GM20431 (cell line): ENCODE measurements around the gene FBXL19.
"Not testable (repeated sequence)": the region's sequence is repeated elsewhere in the genome, so short reads cannot be mapped to it uniquely, and the experiment has no call there.

ENCODE experiments used
- in situ Hi-C: fragments of 300-500 bp; cut with MseI, MboI; formaldehyde crosslinking; loops from one replicate; pipeline ENCODE4 v1.15.0; 2020; ENCODE audit warnings: low sequenced_read_pairs; ENCODE audit not compliant: unreplicated experiment

Gene FBXL19

GRCh38 chr16:30921459-30921747 lies 2.0 kb upstream of the FBXL19 start:
- in situ Hi-C loops = no loop called here

GRCh38 chr16:30921748-30922419 lies 1.5 kb upstream of the FBXL19 start:
- in situ Hi-C loops = no loop called here

GRCh38 chr16:30922420-30922959 lies 882 bp upstream of the FBXL19 start:
- in situ Hi-C loops = no loop called here

DNA sequence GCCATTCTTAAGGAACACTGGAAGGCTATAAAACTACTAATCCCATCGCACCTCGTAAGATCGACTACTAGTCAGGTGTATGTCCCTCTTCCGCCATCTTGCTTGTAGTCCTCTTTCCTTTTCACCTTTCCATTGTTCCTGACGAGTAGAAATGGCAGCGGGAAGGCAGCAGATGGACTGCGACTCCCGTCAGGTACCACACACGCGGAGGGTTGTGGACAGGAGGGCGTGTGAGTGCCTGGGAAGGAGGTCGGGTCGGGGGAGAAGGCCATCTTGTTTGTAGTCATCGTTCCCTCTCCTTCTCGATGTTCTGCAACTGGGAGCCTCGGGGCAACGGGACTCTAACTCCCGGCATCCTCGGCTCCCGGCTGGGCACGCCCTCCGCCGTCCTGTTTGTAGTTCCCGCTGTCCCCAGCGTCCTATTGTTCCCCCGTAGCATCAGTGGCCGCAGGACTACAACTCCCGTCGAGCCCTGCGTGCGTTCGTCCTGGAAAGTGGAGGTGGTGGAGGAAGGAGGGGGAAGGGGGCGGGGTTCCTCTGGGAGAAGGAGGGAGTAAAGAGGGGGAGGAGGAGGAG lies 324 bp upstream of the FBXL19 start:
- in situ Hi-C loops = no loop called here

DNA sequence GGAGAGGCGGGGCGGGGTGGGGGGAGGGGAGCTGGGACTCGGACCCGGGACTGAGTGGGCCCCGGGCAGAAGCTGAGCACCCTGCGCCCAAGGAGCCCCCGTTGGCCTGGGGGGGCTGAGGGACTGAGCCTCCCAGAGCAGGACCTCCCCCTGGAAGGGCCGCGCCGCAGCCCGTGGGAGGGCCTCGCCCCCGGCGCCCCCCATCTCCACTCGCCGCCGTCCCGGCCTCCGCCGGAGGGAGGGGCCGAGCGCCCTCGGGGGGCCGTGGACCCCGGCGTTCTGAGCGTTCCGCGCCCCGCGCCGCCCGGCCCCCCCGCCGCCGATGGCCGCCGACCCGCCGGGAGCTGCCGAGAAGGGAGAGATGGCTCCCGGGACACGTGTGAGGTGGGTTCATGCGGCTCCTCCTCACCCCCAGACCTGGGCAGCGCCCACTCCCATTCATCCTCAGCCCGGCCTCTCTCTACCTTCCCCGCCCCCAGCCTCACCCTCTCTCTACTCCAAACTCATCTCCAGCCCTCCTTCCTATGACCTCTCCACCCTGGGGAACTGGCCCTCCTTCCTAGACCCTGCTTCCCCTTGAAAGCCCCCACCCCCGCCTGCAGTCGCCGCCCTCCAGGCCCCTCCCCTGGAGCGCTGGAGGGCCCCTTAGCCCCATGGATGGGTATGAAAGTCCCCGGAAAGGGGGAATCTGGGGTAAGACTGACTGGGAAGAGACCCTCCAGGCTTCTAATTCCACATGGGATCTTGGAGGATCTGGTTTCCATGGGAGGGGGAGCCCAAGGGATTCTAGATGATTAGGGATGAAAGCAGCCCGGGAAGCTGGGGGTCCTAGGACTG lies 922 bp downstream of the FBXL19 start:
- in situ Hi-C loops = no loop called here

DNA sequence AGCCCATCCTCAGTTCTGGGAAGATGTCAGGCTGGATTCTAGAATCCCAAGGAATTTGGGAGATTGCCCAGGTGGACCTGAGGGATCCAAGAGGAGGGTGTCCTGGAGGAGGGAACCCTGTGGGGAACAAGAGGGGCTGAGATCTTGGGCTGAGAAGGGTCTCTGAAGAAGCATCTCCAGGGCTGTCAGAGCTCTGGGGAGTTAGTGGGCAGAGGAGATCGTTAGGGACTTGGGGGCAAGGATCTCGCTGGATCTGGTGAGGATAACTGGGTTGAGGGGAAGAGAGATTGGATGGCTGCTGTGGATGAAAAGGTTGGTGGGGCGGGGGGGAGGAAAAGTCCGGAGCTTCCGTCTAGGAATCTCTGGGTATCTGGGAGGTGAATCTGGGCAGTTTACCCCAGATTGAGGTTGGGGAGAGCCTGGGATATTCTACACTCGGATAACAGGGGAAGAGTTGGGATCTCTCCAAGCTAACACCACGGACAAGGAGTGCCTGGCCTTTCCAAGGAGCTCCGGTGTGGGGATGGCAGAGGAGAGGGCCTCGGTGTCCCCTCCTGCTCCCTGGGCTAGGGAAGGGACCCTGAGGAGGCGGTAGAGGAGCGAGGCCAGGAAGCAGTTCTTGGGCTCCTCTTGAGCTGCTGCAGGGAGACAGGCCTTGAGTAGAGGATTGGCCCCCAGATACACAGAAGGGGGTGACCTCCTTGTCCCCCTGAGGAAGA lies 1.7 kb downstream of the FBXL19 start:
- in situ Hi-C loops = no loop called here

GRCh38 chr16:30925632-30925987 lies 2.2 kb downstream of the FBXL19 start:
- in situ Hi-C loops = no loop called here

DNA sequence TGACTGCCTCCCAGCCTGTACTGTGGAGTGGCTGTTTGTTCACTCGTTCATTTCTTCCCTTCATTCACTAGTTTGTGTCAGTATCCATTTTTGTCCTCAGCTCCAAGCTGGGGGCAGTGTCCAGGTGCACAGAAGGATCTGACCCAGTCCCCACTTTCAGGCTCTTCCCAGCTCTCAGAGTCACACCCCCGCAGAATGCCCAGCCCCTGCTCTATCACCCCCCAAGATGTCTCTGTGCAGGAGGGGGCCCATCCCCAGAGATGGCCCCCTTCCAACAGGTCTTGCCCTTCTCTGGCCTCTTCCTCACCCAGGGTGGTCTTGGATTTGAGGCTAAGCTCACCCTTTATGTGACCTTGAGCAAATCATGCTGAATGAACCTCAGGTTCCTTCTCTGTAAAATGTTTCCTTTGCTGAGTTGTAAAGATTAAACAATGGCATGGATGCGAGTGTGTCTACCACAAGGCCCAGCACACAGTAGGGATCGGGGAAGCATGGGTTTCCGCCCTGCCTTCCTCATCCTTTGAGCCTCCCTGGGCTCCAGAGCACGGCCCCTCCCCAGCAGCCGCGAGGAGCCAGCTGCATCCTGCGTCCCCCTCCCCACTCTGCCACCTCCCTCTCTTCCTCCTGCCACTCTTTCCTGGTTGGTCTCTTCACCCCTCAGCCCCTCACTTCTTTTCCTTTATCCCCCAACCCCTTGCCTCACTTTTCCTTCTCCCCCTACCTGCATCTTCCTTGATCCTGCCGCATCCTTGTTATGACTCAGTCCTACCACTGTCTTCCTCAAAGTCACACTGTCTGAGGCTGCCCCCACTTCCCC lies 2.8 kb downstream of the FBXL19 start:
- in situ Hi-C loops = no loop called here

GRCh38 chr16:30926937-30927788 lies 3.8 kb downstream of the FBXL19 start:
- in situ Hi-C loops = no loop called here

GRCh38 chr16:30927789-30928378 lies 4.5 kb downstream of the FBXL19 start:
- in situ Hi-C loops = no loop called here

- in situ Hi-C loops = no loop called here
These were observed 5.0 kb downstream of the FBXL19 start for GRCh38 chr16:30928390-30928789.

DNA sequence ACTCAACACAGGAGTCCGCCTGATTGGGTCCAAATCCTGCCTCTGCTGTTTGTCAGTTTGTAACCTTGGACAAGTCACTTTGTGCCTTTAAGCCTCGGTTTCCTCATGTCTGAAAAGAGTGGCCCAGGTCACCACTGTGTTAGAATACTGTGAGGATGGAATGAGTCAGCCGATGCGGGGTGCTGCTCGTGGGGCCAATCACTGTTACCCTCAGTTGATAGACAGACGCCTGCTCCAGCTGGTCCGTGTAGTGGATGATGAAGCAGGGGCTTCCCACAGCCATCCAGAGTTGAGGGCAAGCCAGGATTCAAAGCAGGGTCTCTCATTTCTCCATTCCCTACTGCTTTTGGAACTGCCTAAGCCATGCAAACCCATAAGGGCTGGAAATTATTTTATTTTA lies 5.8 kb downstream of the FBXL19 start:
- in situ Hi-C loops = no loop called here

GRCh38 chr16:30930160-30930571 lies 6.8 kb downstream of the FBXL19 start:
- in situ Hi-C loops = no loop called here

GRCh38 chr16:30931068-30931650 lies 7.8 kb downstream of the FBXL19 start:
- in situ Hi-C loops = no loop called here

GRCh38 chr16:30934827-30935557 lies 11.6 kb downstream of the FBXL19 start:
- in situ Hi-C loops = no loop called here

DNA sequence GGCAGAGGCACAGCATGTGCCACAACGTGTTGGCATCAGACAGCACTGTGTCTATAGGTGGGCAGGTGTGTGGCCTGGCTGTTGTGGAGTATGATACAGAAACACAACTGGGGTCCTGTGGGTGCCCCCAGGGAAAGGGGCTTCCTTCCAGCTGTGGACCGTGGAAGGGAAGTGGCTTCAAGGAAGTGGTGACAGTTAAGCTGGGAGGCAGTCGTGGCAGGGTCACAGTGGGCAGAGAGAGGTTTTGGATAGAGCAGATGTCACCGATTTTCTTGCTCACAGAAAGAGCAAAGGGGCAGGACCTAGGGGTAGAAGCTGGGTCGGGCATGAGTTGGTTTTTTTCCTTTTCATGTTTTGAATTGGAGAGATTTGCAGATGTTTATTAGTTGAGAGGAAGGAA lies 14.3 kb downstream of the FBXL19 start:
- in situ Hi-C loops = no loop called here

DNA sequence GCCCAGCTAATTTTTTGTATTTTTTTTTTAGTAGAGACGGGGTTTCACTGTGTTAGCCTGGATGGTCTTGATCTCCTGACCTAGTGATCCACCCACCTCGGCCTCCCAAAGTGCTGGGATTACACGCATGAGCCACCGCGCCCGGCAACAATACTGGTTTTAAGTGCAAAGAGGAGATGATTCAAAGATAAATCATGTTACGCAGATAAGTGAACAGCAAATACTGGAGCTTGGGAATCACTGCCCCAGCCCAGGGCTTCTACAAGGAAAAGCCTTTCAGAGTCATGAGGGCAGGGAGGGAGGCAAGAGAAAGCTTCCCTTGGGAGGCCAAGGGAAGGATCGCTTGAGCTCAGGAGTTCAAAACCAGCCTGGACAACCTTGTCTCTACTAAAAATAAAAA lies 16.2 kb downstream of the FBXL19 start:
- in situ Hi-C loops = not testable (repeated sequence)
